Measurements from ENCODE around the gene PTPRK. TPM values are rescaled to one million over a fixed set of nuclear protein-coding genes. Genes with fewer than 3 reads are reported as not detected.

PTPRK gene
- total and polyA plus RNA-seq, 12 donors = 7.5 to 47.7 (median 35.7) TPM

DNA sequence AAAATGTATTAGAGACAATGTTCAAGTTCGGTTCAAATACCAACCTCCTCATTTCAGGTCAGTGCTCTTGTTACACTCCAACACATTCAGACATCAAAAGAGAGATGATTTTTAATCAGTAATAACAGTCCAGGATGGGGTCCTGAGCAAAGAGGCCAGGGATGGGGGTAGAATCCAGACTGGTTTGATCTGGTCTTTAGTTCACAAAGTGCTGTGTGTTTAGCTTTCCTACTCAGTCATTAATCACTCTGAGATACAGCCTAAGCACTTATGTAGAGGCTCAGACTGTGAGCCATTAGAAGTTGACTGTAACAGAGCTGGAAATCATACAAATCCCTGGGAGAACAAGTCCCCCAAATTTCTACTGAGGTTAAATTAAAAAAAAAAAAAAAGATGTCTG, 241.6 kb downstream of the PTPRK start:
- intact Hi-C loops (cut with DNase I) = no loop called here
- 92 to 96% methylated on average over 1 of the region's 1 CpG for WGBS, 2 donors
- Histone ChIP-seq H3K36me3 (no peaks in the 10 kb centered on the region), H3K4me1 (peaks cover 0 to 30% (median 19%) of the 10 kb centered on the region in 9 donors), H3K27ac (no peak overlapping the region), H3K27me3 (no peaks in the 10 kb centered on the region), H3K9me3 (no peaks in the 10 kb centered on the region), H3K4me3 (no peak overlapping the region)
- no peak for TF ChIP-seq CTCF (IDR thresholded peaks at IDR 0.05)
- ATAC-seq = no peak
- no peak for DNase-seq

DNA sequence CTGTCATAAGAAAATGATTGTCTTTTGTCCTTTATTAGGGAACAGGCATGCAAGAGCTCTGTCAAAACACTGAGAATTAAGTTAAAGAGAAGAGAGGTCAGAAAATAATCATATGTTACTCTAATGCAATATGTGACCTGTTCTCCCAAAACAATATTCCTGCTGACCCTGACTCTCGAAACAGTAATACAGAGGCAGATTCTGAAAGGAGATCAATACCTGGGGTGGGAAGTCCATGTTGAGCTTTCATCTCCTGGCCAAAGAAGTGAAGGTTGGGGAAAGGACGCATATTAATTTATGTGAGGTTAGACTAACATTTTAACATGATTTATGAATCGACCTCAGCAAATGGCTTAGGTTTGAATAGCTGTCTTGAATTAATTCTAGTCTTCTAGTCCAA, 243.0 kb downstream of the PTPRK start:
- no peak for TF ChIP-seq CTCF (IDR thresholded peaks at IDR 0.05)
- Histone ChIP-seq H3K9me3 (no peaks in the 10 kb centered on the region), H3K27me3 (no peaks in the 10 kb centered on the region), H3K4me1 (peaks cover 0 to 17% (median 8%) of the 10 kb centered on the region in 9 donors), H3K4me3 (no peak overlapping the region), H3K36me3 (no peaks in the 10 kb centered on the region), H3K27ac (no peak overlapping the region)
- DNase-seq = no peak
- no peak for ATAC-seq
- 97 to 98% methylated on average over 3 of the region's 3 CpGs for WGBS, 2 donors
- intact Hi-C loops (cut with DNase I) = no loop called here

DNA sequence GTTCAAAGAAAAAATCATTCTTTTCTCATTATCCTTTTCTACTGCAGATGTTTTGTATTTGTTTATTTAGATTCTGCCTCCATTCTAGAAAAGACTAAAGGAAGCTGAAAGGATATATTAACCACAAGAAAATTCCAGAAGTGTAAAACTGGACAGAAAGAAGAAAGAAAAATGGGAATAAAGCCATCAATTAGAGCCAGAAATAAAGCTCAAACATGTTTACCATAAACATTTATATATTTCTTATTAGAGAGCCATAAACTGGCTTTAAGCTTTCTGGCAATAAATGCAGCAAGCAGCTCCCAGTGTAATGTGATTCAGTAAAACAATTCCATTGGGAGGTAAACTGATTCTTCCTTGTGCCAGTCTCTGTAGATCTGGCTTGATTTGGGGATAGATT, 244.1 kb downstream of the PTPRK start:
- no peak for ATAC-seq
- no peaks in the 10 kb centered on the region for H3K9me3 ChIP-seq
- peaks cover 0 to 12% (median 5%) of the 10 kb centered on the region in 9 donors for H3K4me1 ChIP-seq
- H3K36me3 ChIP-seq = no peaks in the 10 kb centered on the region
- TF ChIP-seq CTCF (IDR thresholded peaks at IDR 0.05) = no peak
- H3K4me3 ChIP-seq = no peak overlapping the region
- intact Hi-C loops (cut with DNase I) = no loop called here
- H3K27me3 ChIP-seq = no peaks in the 10 kb centered on the region
- DNase-seq = no peak
- H3K27ac ChIP-seq = no peak overlapping the region

GRCh38 chr6:128275681-128276080, 244.7 kb downstream of the PTPRK start:
- no peak for TF ChIP-seq CTCF (IDR thresholded peaks at IDR 0.05)
- intact Hi-C loops (cut with DNase I) = no loop called here
- no peaks in the 10 kb centered on the region for H3K27me3 ChIP-seq
- DNase-seq = no peak
- no peak overlapping the region for H3K4me3 ChIP-seq
- no peaks in the 10 kb centered on the region for H3K9me3 ChIP-seq
- no peak for ATAC-seq
- no peaks in the 10 kb centered on the region for H3K36me3 ChIP-seq
- peaks cover 0 to 12% (median 9%) of the 10 kb centered on the region in 9 donors for H3K4me1 ChIP-seq
- H3K27ac ChIP-seq = no peak overlapping the region

DNA sequence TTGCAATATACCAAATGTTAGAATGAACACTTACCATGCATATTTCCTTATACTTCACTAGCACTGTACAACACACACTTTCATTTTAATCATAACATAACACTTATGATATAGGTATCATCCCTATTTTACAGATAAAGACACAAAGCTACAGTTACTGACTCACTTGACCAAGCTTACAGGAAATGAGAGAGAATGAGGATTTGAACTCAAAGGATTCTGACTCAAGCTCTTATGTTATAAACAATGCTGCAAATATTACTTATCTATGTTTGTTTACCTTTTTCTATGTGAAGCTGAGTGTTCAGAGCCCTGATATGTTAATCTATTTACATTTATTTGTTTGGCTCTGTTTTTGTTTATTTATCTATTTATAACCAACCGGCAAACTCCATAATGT, 245.4 kb downstream of the PTPRK start:
- no peak for TF ChIP-seq CTCF (IDR thresholded peaks at IDR 0.05)
- no peak overlapping the region for H3K4me3 ChIP-seq
- H3K9me3 ChIP-seq = no peaks in the 10 kb centered on the region
- H3K4me1 ChIP-seq = peaks cover 0 to 15% (median 8%) of the 10 kb centered on the region in 9 donors
- DNase-seq (no peak), ATAC-seq (no peak)
- WGBS, 2 donors = 80 to 83% methylated on average over 1 of the region's 1 CpG
- H3K36me3 ChIP-seq = no peaks in the 10 kb centered on the region
- H3K27me3 ChIP-seq = no peaks in the 10 kb centered on the region
- intact Hi-C loops (cut with DNase I) = no loop called here
- H3K27ac ChIP-seq = no peak overlapping the region
